HG03354 (cell line): Measurements from ENCODE around the gene XRCC5.
"Not testable (repeated sequence)": the region's sequence is repeated elsewhere in the genome, so short reads cannot be mapped to it uniquely, and the experiment has no call there.

Experiments used
- ATAC-seq: cut with Tn5 transposase; IDR thresholded peaks from one replicate; pipeline ENCODE4 v1.9.1; 2021; ENCODE audit warnings: mild to moderate bottlenecking; ENCODE audit not compliant: unreplicated experiment, poor library complexity, severe bottlenecking

XRCC5 gene

GRCh38 chr2:216108967-216109921, at the start of gene XRCC5:
Gene XRCC5, plus strand, starts transcription at chr2:216109348. Its CDS starts 89 bp downstream, at chr2:216109437.
- peak; percentile 58 for ATAC-seq

GRCh38 chr2:216064014-216064630, 45.0 kb upstream of the XRCC5 start:
- no peak for ATAC-seq

- no peak for ATAC-seq
Observed at GRCh38 chr2:216064665-216065064, 44.5 kb upstream of the XRCC5 start.

GRCh38 chr2:216066230-216066629, 42.9 kb upstream of the XRCC5 start:
- ATAC-seq: no peak

GRCh38 chr2:216069028-216069427, 40.1 kb upstream of the XRCC5 start:
- ATAC-seq: no peak

GRCh38 chr2:216070195-216070594, 39.0 kb upstream of the XRCC5 start:
- no peak for ATAC-seq

GRCh38 chr2:216071111-216071851, 37.9 kb upstream of the XRCC5 start:
- ATAC-seq: no peak

GRCh38 chr2:216072473-216072872, 36.7 kb upstream of the XRCC5 start:
- no peak for ATAC-seq

GRCh38 chr2:216073773-216074172, 35.4 kb upstream of the XRCC5 start:
- ATAC-seq: no peak

- ATAC-seq: no peak
Observed at GRCh38 chr2:216074380-216074779, 34.8 kb upstream of the XRCC5 start.

GRCh38 chr2:216074794-216075193, 34.4 kb upstream of the XRCC5 start:
- ATAC-seq: no peak

- no peak for ATAC-seq
Observed at GRCh38 chr2:216075510-216076485, 33.4 kb upstream of the XRCC5 start.

GRCh38 chr2:216078776-216079175, 30.4 kb upstream of the XRCC5 start:
- no peak for ATAC-seq

- not testable (repeated sequence) for ATAC-seq
Observed at GRCh38 chr2:216080048-216080447, 29.1 kb upstream of the XRCC5 start.

GRCh38 chr2:216081012-216081411, 28.1 kb upstream of the XRCC5 start:
- no peak for ATAC-seq

GRCh38 chr2:216081487-216082116, 27.5 kb upstream of the XRCC5 start, which contains the start of the genes PECR and TMEM169:
Gene PECR, minus strand, starts transcription at chr2:216081809. Its CDS starts 68 bp downstream, at chr2:216081741.
Gene TMEM169, plus strand, starts transcription at chr2:216081919. Its CDS starts 14,045 bp downstream, at chr2:216095964.
- ATAC-seq: peak; percentile 93

- peak; percentile 39 for ATAC-seq
Observed at GRCh38 chr2:216082117-216082711, 26.9 kb upstream of the XRCC5 start.

- no peak for ATAC-seq
Observed at GRCh38 chr2:216082805-216083204, 26.3 kb upstream of the XRCC5 start.
